Neural cell (in vitro differentiated cells): ENCODE results near the gene GLUL. TPM values are rescaled to one million over a fixed set of nuclear protein-coding genes. Genes with fewer than 3 reads are reported as not detected.

Experiments used
- H2AFZ ChIP-seq: fragments of 200-600, 300-800 bp; sonication (generic), shearing (Covaris generic); 2 replicates; pipeline ENCODE4 v1.6.0; 2014; ENCODE audit warnings: low read depth, mild to moderate bottlenecking, antibody characterized with exemption, low read length, moderate library complexity
- H3F3A ChIP-seq: fragments of 200-600 bp; shearing (Covaris generic); 2 replicates; pipeline ENCODE4 v1.6.1; 2016; ENCODE audit warnings: mild to moderate bottlenecking, moderate library complexity, mixed read lengths, antibody characterized with exemption, low read length; ENCODE audit not compliant: insufficient read depth, poor library complexity, severe bottlenecking
- H3K27ac ChIP-seq: fragments of 200-600, 300-800 bp; sonication (generic), shearing (Covaris generic); 2 replicates; pipeline ENCODE4 v1.5.1; 2014; ENCODE audit warnings: mild to moderate bottlenecking, low read length, moderate library complexity
- H3K27me3 ChIP-seq: fragments of 300-800, 200-600 bp; sonication (generic), shearing (Covaris generic); 2 replicates; pipeline ENCODE4 v1.6.0; 2014; ENCODE audit warnings: mild to moderate bottlenecking, low read depth, low read length, moderate library complexity; ENCODE audit not compliant: insufficient read depth
- H3K36me3 ChIP-seq: fragments of 300-800, 200-600 bp; sonication (generic), shearing (Covaris generic); 2 replicates; pipeline ENCODE4 v1.5.1; 2014; ENCODE audit warnings: mild to moderate bottlenecking, antibody characterized with exemption, low read length, moderate library complexity; ENCODE audit not compliant: insufficient read depth
- H3K4me2 ChIP-seq: fragments of 300-800, 200-600 bp; sonication (generic), shearing (Covaris generic); 2 replicates; pipeline ENCODE4 v1.6.0; 2014; ENCODE audit warnings: mild to moderate bottlenecking, low read length
- H3K4me3 ChIP-seq: fragments of 300-800, 200-600 bp; sonication (generic), shearing (Covaris generic); 2 replicates; pipeline ENCODE4 v1.5.1; 2014; ENCODE audit warnings: mild to moderate bottlenecking, low read length, moderate library complexity
- H3K79me2 ChIP-seq: fragments of 200-600 bp; shearing (Covaris generic); replicated peaks from 2 replicates; pipeline ENCODE4 v1.6.0; 2014; ENCODE audit warnings: mild to moderate bottlenecking, low read length, moderate library complexity; ENCODE audit not compliant: insufficient read depth
- H3K9ac ChIP-seq: fragments of 300-800, 200-600 bp; sonication (generic), shearing (Covaris generic); 2 replicates; pipeline ENCODE4 v1.6.1; 2016; ENCODE audit warnings: mild to moderate bottlenecking, low read length, mixed read lengths
- H3K9me2 ChIP-seq: fragments of 200-600 bp; shearing (Covaris generic); 2 replicates; pipeline ENCODE4 v1.6.1; 2016; ENCODE audit warnings: mild to moderate bottlenecking, low read length, mixed read lengths; ENCODE audit not compliant: insufficient read depth
- H3K9me3 ChIP-seq: fragments of 200-600, 300-800 bp; sonication (generic), shearing (Covaris generic); 2 replicates; pipeline ENCODE4 v1.6.1; 2016; ENCODE audit warnings: mild to moderate bottlenecking, mixed run types, low read length, moderate library complexity, mixed read lengths
- H4K20me1 ChIP-seq: fragments of 200-600 bp; shearing (Covaris generic); 2 replicates; pipeline ENCODE4 v1.6.1; 2016; ENCODE audit warnings: mild to moderate bottlenecking, mixed run types; ENCODE audit not compliant: insufficient read depth
- EP300 ChIP-seq: fragments of 450-650 bp; conservative IDR thresholded peaks from 2 replicates; pipeline ENCODE4 v1.6.1; 2014; ENCODE audit warnings: antibody characterized with exemption, mild to moderate bottlenecking, moderate library complexity; ENCODE audit not compliant: poor library complexity, severe bottlenecking
- EZH2 ChIP-seq: fragments of 200-600, 300-800 bp; shearing (Covaris generic), sonication (generic); IDR thresholded peaks from 2 replicates; pipeline ENCODE4 v1.6.1; 2014; ENCODE audit warnings: antibody characterized with exemption, low read length, borderline replicate concordance, mild to moderate bottlenecking; ENCODE audit not compliant: insufficient read depth, poor library complexity, severe bottlenecking
- MXI1 ChIP-seq: fragments of 450-650 bp; conservative IDR thresholded peaks from 2 replicates; pipeline ENCODE4 v1.6.1; 2014; ENCODE audit warnings: antibody characterized with exemption, mild to moderate bottlenecking; ENCODE audit not compliant: poor library complexity, severe bottlenecking
- POLR2AphosphoS5 ChIP-seq: IDR thresholded peaks from 2 replicates; pipeline ENCODE4 v1.6.1; 2012
- RAD21 ChIP-seq: fragments of 450-650 bp; conservative IDR thresholded peaks from 2 replicates; pipeline ENCODE4 v1.6.1; 2014; ENCODE audit warnings: antibody characterized with exemption, mild to moderate bottlenecking, moderate library complexity
- SMC3 ChIP-seq: fragments of 450-650 bp; conservative IDR thresholded peaks from 2 replicates; pipeline ENCODE4 v1.6.1; 2014; ENCODE audit warnings: antibody characterized with exemption, mild to moderate bottlenecking, moderate library complexity; ENCODE audit not compliant: poor library complexity
- TAF1 ChIP-seq: IDR thresholded peaks from 2 replicates; pipeline ENCODE4 v1.6.1; 2012; ENCODE audit warnings: low read depth
- polyA plus RNA-seq: library from polyadenylated mRNA; depleted of rRNA; stranded (reverse); fragments of >200 nt; gene quantifications from 2 replicates; pipeline ENCODE4 v1.2.3, GENCODE V29; 2014
- TF ChIP-seq, protein P1 (sequence below): IDR thresholded peaks from 2 replicates; pipeline ENCODE4 v1.6.1; 2012; ENCODE audit warnings: borderline replicate concordance
- TF ChIP-seq, protein P2 (sequence below): fragments of 450-650 bp; IDR thresholded peaks from 2 replicates; pipeline ENCODE4 v1.5.1; 2014; ENCODE audit warnings: antibody characterized with exemption, mild to moderate bottlenecking, moderate library complexity; ENCODE audit not compliant: poor library complexity, severe bottlenecking

The GLUL gene
- polyA plus RNA-seq, 1 donor from 2014 or later = 219 TPM

DNA sequence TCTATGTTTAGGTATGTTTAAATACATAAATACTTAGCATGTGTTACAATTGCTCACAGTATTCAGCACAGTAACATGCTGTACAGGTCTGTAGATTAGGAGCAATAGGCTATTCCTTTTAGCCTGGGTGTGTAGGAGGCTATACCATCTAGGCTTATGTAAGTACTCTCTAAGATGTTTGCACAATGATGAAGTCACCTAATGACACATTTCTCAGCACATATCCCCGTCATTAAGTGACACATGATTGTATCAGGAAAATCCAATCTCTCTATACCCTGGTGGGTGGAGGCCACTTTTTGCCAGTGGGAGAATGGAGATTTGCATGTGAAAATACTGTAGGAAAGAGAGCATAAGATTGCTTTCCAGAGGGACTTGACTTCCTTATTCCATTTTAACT is 14.4 kb upstream of the GLUL start:
- H4K20me1 ChIP-seq = no peaks in the 10 kb centered on the region
- H3K27ac ChIP-seq = no peak overlapping the region
- no peak overlapping the region for H3K4me3 ChIP-seq
- no peaks in the 10 kb centered on the region for H3K9me3 ChIP-seq
- H3K9ac ChIP-seq = no peak overlapping the region
- H2AFZ ChIP-seq = no peak overlapping the region
- H3K36me3 ChIP-seq = no peaks in the 10 kb centered on the region
- no peaks in the 10 kb centered on the region for H3K27me3 ChIP-seq
- no peak for TF ChIP-seq SMC3
- TF ChIP-seq EP300 = no peak
- TF ChIP-seq RAD21 = no peak
- TF ChIP-seq EZH2 = no peak
- TF ChIP-seq POLR2AphosphoS5 = no peak
- TF ChIP-seq, protein P1, sequence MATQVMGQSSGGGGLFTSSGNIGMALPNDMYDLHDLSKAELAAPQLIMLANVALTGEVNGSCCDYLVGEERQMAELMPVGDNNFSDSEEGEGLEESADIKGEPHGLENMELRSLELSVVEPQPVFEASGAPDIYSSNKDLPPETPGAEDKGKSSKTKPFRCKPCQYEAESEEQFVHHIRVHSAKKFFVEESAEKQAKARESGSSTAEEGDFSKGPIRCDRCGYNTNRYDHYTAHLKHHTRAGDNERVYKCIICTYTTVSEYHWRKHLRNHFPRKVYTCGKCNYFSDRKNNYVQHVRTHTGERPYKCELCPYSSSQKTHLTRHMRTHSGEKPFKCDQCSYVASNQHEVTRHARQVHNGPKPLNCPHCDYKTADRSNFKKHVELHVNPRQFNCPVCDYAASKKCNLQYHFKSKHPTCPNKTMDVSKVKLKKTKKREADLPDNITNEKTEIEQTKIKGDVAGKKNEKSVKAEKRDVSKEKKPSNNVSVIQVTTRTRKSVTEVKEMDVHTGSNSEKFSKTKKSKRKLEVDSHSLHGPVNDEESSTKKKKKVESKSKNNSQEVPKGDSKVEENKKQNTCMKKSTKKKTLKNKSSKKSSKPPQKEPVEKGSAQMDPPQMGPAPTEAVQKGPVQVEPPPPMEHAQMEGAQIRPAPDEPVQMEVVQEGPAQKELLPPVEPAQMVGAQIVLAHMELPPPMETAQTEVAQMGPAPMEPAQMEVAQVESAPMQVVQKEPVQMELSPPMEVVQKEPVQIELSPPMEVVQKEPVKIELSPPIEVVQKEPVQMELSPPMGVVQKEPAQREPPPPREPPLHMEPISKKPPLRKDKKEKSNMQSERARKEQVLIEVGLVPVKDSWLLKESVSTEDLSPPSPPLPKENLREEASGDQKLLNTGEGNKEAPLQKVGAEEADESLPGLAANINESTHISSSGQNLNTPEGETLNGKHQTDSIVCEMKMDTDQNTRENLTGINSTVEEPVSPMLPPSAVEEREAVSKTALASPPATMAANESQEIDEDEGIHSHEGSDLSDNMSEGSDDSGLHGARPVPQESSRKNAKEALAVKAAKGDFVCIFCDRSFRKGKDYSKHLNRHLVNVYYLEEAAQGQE = no peak
- TF ChIP-seq TAF1 = no peak
- TF ChIP-seq, protein P2, sequence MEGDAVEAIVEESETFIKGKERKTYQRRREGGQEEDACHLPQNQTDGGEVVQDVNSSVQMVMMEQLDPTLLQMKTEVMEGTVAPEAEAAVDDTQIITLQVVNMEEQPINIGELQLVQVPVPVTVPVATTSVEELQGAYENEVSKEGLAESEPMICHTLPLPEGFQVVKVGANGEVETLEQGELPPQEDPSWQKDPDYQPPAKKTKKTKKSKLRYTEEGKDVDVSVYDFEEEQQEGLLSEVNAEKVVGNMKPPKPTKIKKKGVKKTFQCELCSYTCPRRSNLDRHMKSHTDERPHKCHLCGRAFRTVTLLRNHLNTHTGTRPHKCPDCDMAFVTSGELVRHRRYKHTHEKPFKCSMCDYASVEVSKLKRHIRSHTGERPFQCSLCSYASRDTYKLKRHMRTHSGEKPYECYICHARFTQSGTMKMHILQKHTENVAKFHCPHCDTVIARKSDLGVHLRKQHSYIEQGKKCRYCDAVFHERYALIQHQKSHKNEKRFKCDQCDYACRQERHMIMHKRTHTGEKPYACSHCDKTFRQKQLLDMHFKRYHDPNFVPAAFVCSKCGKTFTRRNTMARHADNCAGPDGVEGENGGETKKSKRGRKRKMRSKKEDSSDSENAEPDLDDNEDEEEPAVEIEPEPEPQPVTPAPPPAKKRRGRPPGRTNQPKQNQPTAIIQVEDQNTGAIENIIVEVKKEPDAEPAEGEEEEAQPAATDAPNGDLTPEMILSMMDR = no peak
- TF ChIP-seq MXI1 = no peak
- H3K9me2 ChIP-seq = no peaks in the 10 kb centered on the region
- H3K4me2 ChIP-seq = no peak overlapping the region
- H3F3A ChIP-seq = no peaks in the 10 kb centered on the region
- no peaks in the 10 kb centered on the region for H3K79me2 ChIP-seq

DNA sequence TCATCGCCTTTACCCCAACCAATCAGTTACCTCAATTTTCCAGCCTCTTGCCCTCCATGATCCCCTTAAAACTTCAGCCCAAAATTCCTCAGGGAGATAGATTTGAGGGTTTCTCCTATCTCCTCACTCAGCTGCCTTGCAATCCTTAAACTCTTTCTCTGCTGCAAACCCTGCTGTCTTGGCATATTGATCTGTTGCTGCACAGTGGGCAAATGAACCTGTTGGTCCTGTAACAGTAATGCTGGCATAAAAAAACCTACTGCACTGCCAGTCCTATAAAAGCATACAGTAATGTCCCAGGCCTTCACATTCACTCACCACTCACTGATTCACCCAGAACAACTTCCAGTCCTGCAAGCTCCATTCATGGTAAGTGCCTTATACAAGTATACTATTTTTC is 14.0 kb upstream of the GLUL start:
- TF ChIP-seq, protein P2 = no peak
- no peak for TF ChIP-seq SMC3
- TF ChIP-seq MXI1 = no peak
- no peak for TF ChIP-seq EP300
- Histone ChIP-seq H3K79me2 (no peaks in the 10 kb centered on the region), H3K9ac (no peak overlapping the region), H3K9me2 (no peaks in the 10 kb centered on the region), H3K9me3 (no peaks in the 10 kb centered on the region), H3K27ac (no peak overlapping the region), H4K20me1 (no peaks in the 10 kb centered on the region), H3K4me2 (no peak overlapping the region), H3K4me3 (no peak overlapping the region), H3F3A (no peaks in the 10 kb centered on the region), H3K27me3 (no peaks in the 10 kb centered on the region), H2AFZ (no peak overlapping the region), H3K36me3 (no peaks in the 10 kb centered on the region)
